ENCODE results near the gene TIAL1. TPM values are rescaled to one million over a fixed set of nuclear protein-coding genes. Genes with fewer than 3 reads are reported as not detected.
"Not testable (repeated sequence)": the region's sequence is repeated elsewhere in the genome, so short reads cannot be mapped to it uniquely, and the experiment has no call there.

TIAL1 gene
- total RNA-seq, 1 experiment from 2014 or later = 97.6 TPM

- H3K27me3 ChIP-seq = 0 out of 2 replicates have a peak, but pooled peaks cover 8% of the 10 kb centered on the region
- no peak for DNase-seq
- H3K9me3 ChIP-seq (replicated peaks) = no peaks in the 10 kb centered on the region
- H3K4me1 ChIP-seq = no peaks in the 10 kb centered on the region; the same call in 1 of the 2 replicates
- no peak overlapping the region for H3K27ac ChIP-seq
- no peak overlapping the region for H3K4me3 ChIP-seq
- H3K36me3 ChIP-seq = no peaks in the 10 kb centered on the region
Measured at GRCh38 chr10:119535305-119535704, 61.5 kb downstream of the TIAL1 start.

GRCh38 chr10:119533473-119533872 is 63.3 kb downstream of the TIAL1 start:
- DNase-seq = no peak
- no peak overlapping the region for H3K4me3 ChIP-seq
- no peaks in the 10 kb centered on the region for H3K27me3 ChIP-seq
- no peaks in the 10 kb centered on the region for H3K36me3 ChIP-seq
- H3K9me3 ChIP-seq (replicated peaks) = no peaks in the 10 kb centered on the region
- no peaks in the 10 kb centered on the region; the same call in 1 of the 2 replicates for H3K4me1 ChIP-seq
- no peak overlapping the region for H3K27ac ChIP-seq

- H3K27ac ChIP-seq; H3K9me3 ChIP-seq (replicated peaks); DNase-seq: not testable (repeated sequence)
Measured at GRCh38 chr10:119532791-119533190, 64.0 kb downstream of the TIAL1 start.

GRCh38 chr10:119532251-119532650 is 64.5 kb downstream of the TIAL1 start:
- H3K9me3 ChIP-seq (replicated peaks); H3K36me3 ChIP-seq; H3K4me1 ChIP-seq; H3K4me3 ChIP-seq; H3K27me3 ChIP-seq; H3K27ac ChIP-seq; DNase-seq: not testable (repeated sequence)

More at GRCh38 chr10:119532791-119533190, 64.0 kb downstream of the TIAL1 start:
- H3K27me3 ChIP-seq, H3K36me3 ChIP-seq, H3K4me1 ChIP-seq, H3K4me3 ChIP-seq: not testable (repeated sequence)

- H3K27me3 ChIP-seq = no peaks in the 10 kb centered on the region
- DNase-seq = no peak
- H3K4me3 ChIP-seq = no peak overlapping the region
- H3K36me3 ChIP-seq = no peaks in the 10 kb centered on the region
- no peaks in the 10 kb centered on the region; the same call in 1 of the 2 replicates for H3K4me1 ChIP-seq
- H3K27ac ChIP-seq = no peak overlapping the region
- H3K9me3 ChIP-seq (replicated peaks) = no peaks in the 10 kb centered on the region
Measured at GRCh38 chr10:119531067-119531466, 65.7 kb downstream of the TIAL1 start.

- H3K9me3 ChIP-seq (replicated peaks); DNase-seq; H3K27me3 ChIP-seq; H3K4me1 ChIP-seq; H3K36me3 ChIP-seq; H3K27ac ChIP-seq; H3K4me3 ChIP-seq: not testable (repeated sequence)
Measured at GRCh38 chr10:119528663-119529237, 68.0 kb downstream of the TIAL1 start.

GRCh38 chr10:119526621-119527592 is 69.9 kb downstream of the TIAL1 start:
- Histone ChIP-seq H3K27me3 (no peaks in the 10 kb centered on the region), H3K36me3 (no peaks in the 10 kb centered on the region), H3K4me3 (no peak overlapping the region), H3K27ac (no peak overlapping the region), H3K4me1 (peaks cover 5% of the 10 kb centered on the region), H3K9me3 (replicated peaks) (no peaks in the 10 kb centered on the region)
- DNase-seq = no peak

GRCh38 chr10:119526149-119526548 is 70.6 kb downstream of the TIAL1 start:
- H3K27ac ChIP-seq = no peak overlapping the region
- H3K4me3 ChIP-seq = no peak overlapping the region
- peaks cover 8% of the 10 kb centered on the region for H3K4me1 ChIP-seq
- no peaks in the 10 kb centered on the region for H3K36me3 ChIP-seq
- no peaks in the 10 kb centered on the region for H3K9me3 ChIP-seq (replicated peaks)
- no peak for DNase-seq
- no peaks in the 10 kb centered on the region for H3K27me3 ChIP-seq

GRCh38 chr10:119525116-119525515 is 71.6 kb downstream of the TIAL1 start:
- H3K27ac ChIP-seq = no peak overlapping the region
- H3K4me1 ChIP-seq = peaks cover 8% of the 10 kb centered on the region
- H3K27me3 ChIP-seq = no peaks in the 10 kb centered on the region
- no peaks in the 10 kb centered on the region for H3K36me3 ChIP-seq
- DNase-seq = no peak
- no peak overlapping the region for H3K4me3 ChIP-seq
- no peaks in the 10 kb centered on the region for H3K9me3 ChIP-seq (replicated peaks)

- no peak for DNase-seq
- Histone ChIP-seq H3K36me3 (no peaks in the 10 kb centered on the region), H3K27me3 (no peaks in the 10 kb centered on the region), H3K4me1 (peaks cover 8% of the 10 kb centered on the region), H3K4me3 (no peak overlapping the region), H3K9me3 (replicated peaks) (no peaks in the 10 kb centered on the region), H3K27ac (no peak overlapping the region)
Measured at GRCh38 chr10:119524720-119525070, 72.1 kb downstream of the TIAL1 start.

- H3K9me3 ChIP-seq (replicated peaks) = no peaks in the 10 kb centered on the region
- H3K27me3 ChIP-seq = no peaks in the 10 kb centered on the region
- H3K27ac ChIP-seq = no peak overlapping the region
- peaks cover 8% of the 10 kb centered on the region for H3K4me1 ChIP-seq
- DNase-seq = peak; percentile 32 to 69
- no peaks in the 10 kb centered on the region for H3K36me3 ChIP-seq
- H3K4me3 ChIP-seq = no peak overlapping the region
Measured at GRCh38 chr10:119523895-119524719, 72.7 kb downstream of the TIAL1 start.

Other genes with a start within 250 kb of the TIAL1 start
- not detected in 2 replicates for gene RGS10, start 54.2 kb downstream of the TIAL1 start, total RNA-seq (2014; rRNA removed; shearing (Covaris generic))
- gene BAG3, start 54.4 kb upstream of the TIAL1 start, total RNA-seq (2014; rRNA removed; shearing (Covaris generic)) = 12.5 and 13.4 TPM in 2 replicates
- 11.5 and 13.8 TPM in 2 replicates for gene INPP5F, start 129.1 kb upstream of the TIAL1 start, total RNA-seq (2014; rRNA removed; shearing (Covaris generic))